HUDEP-2 (cell line): ENCODE data around the gene SQSTM1.
"Not testable (repeated sequence)": the region's sequence is repeated elsewhere in the genome, so short reads cannot be mapped to it uniquely, and the experiment has no call there.

Source experiments
- DNase-seq, 76 experiments: peaks; one replicate each; lab custom pipeline; 2025; ENCODE audit not compliant: unreplicated experiment in 76 of 76; lab: John Stamatoyannopoulos, UW

The SQSTM1 gene

GRCh38 chr5:179823937-179824744 lies 3.4 kb downstream of the SQSTM1 start:
- DNase-seq, result no peak

- no peak for DNase-seq
Observed at GRCh38 chr5:179824745-179825112, 4.0 kb downstream of the SQSTM1 start.

- no peak for DNase-seq
Observed at GRCh38 chr5:179825655-179826182, 5.0 kb downstream of the SQSTM1 start.

- DNase-seq, result peak in 13 of 76 experiments; percentile 7 to 33 (median 18)
Observed at GRCh38 chr5:179827680-179828079, 7.0 kb downstream of the SQSTM1 start.

GRCh38 chr5:179828756-179829421 lies 8.2 kb downstream of the SQSTM1 start:
- DNase-seq, result no peak

- DNase-seq, result no peak
Observed at GRCh38 chr5:179829732-179830435, 9.2 kb downstream of the SQSTM1 start.

- DNase-seq, result no peak
Observed at GRCh38 chr5:179830818-179831468, 10.2 kb downstream of the SQSTM1 start.

- DNase-seq, result no peak
Observed at GRCh38 chr5:179832039-179832745, 11.5 kb downstream of the SQSTM1 start.

GRCh38 chr5:179833056-179833708 lies 12.5 kb downstream of the SQSTM1 start:
- no peak for DNase-seq

- DNase-seq, result no peak
Observed at GRCh38 chr5:179833709-179834070, 13.0 kb downstream of the SQSTM1 start.

GRCh38 chr5:179834120-179834519 lies 13.4 kb downstream of the SQSTM1 start:
- no peak for DNase-seq

- DNase-seq, result not testable (repeated sequence)
Observed at GRCh38 chr5:179834871-179835270, 14.2 kb downstream of the SQSTM1 start.

GRCh38 chr5:179836225-179837019 lies 15.7 kb downstream of the SQSTM1 start:
- DNase-seq, result no peak

- DNase-seq, result no peak
Observed at GRCh38 chr5:179837076-179838011, 16.6 kb downstream of the SQSTM1 start.

- no peak for DNase-seq
Observed at GRCh38 chr5:179839328-179840256, 18.9 kb downstream of the SQSTM1 start.

GRCh38 chr5:179840321-179840720 lies 19.6 kb downstream of the SQSTM1 start:
- DNase-seq, result no peak

- no peak for DNase-seq
Observed at GRCh38 chr5:179840766-179841165, 20.1 kb downstream of the SQSTM1 start.
